Small intestine (tissue), 7 donors: Measurements from ENCODE around the gene MTCL1. TPM values are rescaled to one million over a fixed set of nuclear protein-coding genes. Genes with fewer than 3 reads are reported as not detected.
A peak's percentile ranks its signal among the peaks of the same experiment; 100 is the strongest.

Experiments used
- DNase-seq, 2 donors: peaks; one replicate each; pipeline versions ENCODE4 v3.0.0 to v3.0.0-alpha.2; 2013
- FAIRE-seq: peaks from 2 replicates; lab custom pipeline; 2012; peaks lifted over from hg19 to GRCh38; lab: Jason Lieb, UNC
- H3K27ac ChIP-seq, 3 donors: one replicate each; pipeline ENCODE4 v1.5.1; 2013; ENCODE audit warnings: low read length in 2 of 3, mild to moderate bottlenecking in 2 of 3, control low read depth in 1 of 3, inconsistent platforms in 1 of 3, low read depth in 1 of 3, moderate library complexity in 1 of 3
- H3K27me3 ChIP-seq, 3 donors: one replicate each; pipeline ENCODE4 v1.6.1; 2013; ENCODE audit warnings: low read length in 3 of 3, inconsistent platforms in 1 of 3; ENCODE audit not compliant: control insufficient read depth in 3 of 3, insufficient read depth in 3 of 3
- H3K36me3 ChIP-seq, 3 donors: one replicate each; pipeline ENCODE4 v1.6.1; 2013; ENCODE audit warnings: low read length in 3 of 3, inconsistent platforms in 1 of 3, low read depth in 1 of 3, mild to moderate bottlenecking in 1 of 3, moderate library complexity in 1 of 3; ENCODE audit not compliant: control insufficient read depth in 3 of 3, insufficient read depth in 2 of 3
- H3K4me1 ChIP-seq, 3 donors: one replicate each; pipeline ENCODE4 v1.6.1; 2013; ENCODE audit warnings: low read length in 2 of 3, inconsistent platforms in 1 of 3, low read depth in 1 of 3, mild to moderate bottlenecking in 1 of 3, moderate library complexity in 1 of 3; ENCODE audit not compliant: control insufficient read depth in 3 of 3, insufficient read depth in 2 of 3
- H3K4me3 ChIP-seq, 3 donors: one replicate each; pipeline ENCODE4 v1.5.1; 2013; ENCODE audit warnings: low read length in 3 of 3, control low read depth in 1 of 3, inconsistent platforms in 1 of 3, low read depth in 1 of 3, mild to moderate bottlenecking in 1 of 3, moderate library complexity in 1 of 3
- H3K9me3 ChIP-seq, 2 donors: one replicate each; pipeline ENCODE4 v1.6.1; 2013; ENCODE audit warnings: low read depth in 1 of 2, low read length in 1 of 2; ENCODE audit not compliant: control insufficient read depth in 2 of 2, insufficient read depth in 1 of 2
- WGBS, 3 donors: extraction: QIAGEN DNeasy Blood & Tissue Kit; methylation state at CpG; one replicate each; pipeline ENCODE4 v1.1.7; 2013; 5-methylcytosine and 5-hydroxymethylcytosine counted together
- polyA plus RNA-seq, 4 donors: library from polyadenylated mRNA; stranded (reverse) in 3 of 4; unstranded in 1 of 4; fragments of 200-250 nt in 3 of 4; fragments of 120-200 nt in 1 of 4; gene quantifications; one replicate each; pipeline versions ENCODE4 v1.2.1 to v1.2.3, GENCODE V29; 2013
- donor health status: healthy with polysubstance abuse.
- donor health status: control.
- donor health status: control.
- donor health status: Bipolar disorder and iron deficiency.
- donor health status: healthy.

Gene MTCL1
- polyA plus RNA-seq, 4 donors = 2.5 to 12.4 (median 6.0) TPM

DNA sequence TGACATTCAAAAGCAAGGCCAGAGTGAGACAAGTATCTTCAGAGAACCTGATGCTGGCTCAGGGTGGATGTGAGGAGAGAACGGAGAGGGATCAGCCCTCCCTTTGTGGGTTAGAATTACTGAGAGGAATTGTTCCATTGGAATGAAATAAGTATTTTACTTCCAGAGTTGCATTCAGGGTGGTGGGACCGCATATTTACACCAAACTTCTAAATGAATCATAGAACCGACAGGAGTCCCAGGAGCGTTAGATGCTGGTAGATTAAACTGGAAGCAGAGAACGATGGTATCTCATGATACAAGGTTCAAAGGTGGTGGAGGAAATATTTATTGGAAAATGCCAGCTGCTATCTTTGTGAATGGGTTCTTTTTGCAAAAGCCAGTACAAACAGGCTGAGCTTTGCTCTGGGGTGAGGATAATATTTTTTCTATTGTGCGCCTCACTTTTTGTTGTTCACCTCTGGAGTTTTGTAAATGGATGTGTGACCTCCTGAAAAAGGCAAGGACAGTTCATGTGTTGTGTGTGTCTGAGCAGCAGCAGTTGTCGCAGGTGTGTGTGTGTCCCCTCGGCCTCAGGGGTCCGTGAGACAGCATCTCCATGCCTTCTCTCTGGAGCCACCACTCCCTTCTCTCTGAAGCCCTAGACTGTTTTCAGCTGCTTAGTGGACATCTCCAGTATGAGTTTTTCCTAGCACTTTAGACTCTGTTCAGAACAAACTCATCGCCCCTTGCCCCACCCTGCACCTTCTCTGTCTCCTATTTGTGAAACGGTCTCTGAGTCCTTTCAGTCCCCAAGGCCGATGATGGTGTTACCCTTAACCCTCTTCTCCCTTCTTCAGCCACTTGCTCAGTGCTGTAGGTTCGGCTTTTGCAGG is 17.8 kb downstream of the MTCL1 start:
- H3K27me3 ChIP-seq = no peaks in the 10 kb centered on the region
- peaks cover 0 to 9% (median 0%) of the 10 kb centered on the region in 3 donors for H3K36me3 ChIP-seq
- FAIRE-seq = no peak
- peak overlapping the region in 2 of 3 donors; percentile 59 to 94 for H3K27ac ChIP-seq
- WGBS, 3 donors = 16 to 69% (median 40%) methylated on average over 13 of the region's 13 CpGs
- peaks cover 0 to 44% (median 12%) of the 10 kb centered on the region in 3 donors for H3K4me1 ChIP-seq
- DNase-seq = peak; percentile 50 to 77
- no peak overlapping the region for H3K4me3 ChIP-seq
- no peaks in the 10 kb centered on the region for H3K9me3 ChIP-seq

DNA sequence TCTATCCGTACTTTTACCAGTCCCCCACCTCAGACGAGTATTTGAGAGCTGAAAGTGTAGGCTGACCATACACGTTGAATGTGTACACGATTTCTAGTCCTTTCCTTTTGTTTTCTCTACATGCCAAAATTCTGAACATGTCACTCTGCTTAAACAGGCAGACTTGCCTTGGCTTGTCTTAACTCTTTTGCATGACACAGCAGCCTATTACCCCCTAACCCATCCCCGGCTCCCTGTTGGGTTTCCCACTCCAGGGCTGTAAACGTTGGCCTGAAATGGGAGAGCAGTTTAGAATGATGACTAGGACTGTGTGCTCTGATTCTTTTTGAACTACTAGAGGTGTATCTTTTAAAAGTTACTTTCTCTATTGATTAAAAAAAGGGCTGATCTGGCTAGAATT is 19.1 kb downstream of the MTCL1 start:
- no peaks in the 10 kb centered on the region for H3K27me3 ChIP-seq
- H3K4me3 ChIP-seq = no peak overlapping the region
- FAIRE-seq = no peak
- peaks cover 0 to 9% (median 0%) of the 10 kb centered on the region in 3 donors for H3K36me3 ChIP-seq
- no peak for DNase-seq
- peaks cover 0 to 35% (median 8%) of the 10 kb centered on the region in 3 donors for H3K4me1 ChIP-seq
- 75 to 91% (median 82%) methylated on average over 6 of the region's 6 CpGs for WGBS, 3 donors
- H3K9me3 ChIP-seq = no peaks in the 10 kb centered on the region
- H3K27ac ChIP-seq = no peak overlapping the region

GRCh38 chr18:8726281-8726680 is 20.9 kb downstream of the MTCL1 start:
- FAIRE-seq (no peak), DNase-seq (no peak)
- H3K4me3 ChIP-seq = no peak overlapping the region
- peaks cover 0 to 27% (median 9%) of the 10 kb centered on the region in 3 donors for H3K4me1 ChIP-seq
- H3K36me3 ChIP-seq = peaks cover 0 to 4% (median 0%) of the 10 kb centered on the region in 3 donors
- no peaks in the 10 kb centered on the region for H3K9me3 ChIP-seq
- H3K27me3 ChIP-seq = no peaks in the 10 kb centered on the region
- 91 to 97% (median 96%) methylated on average over 4 to 17 of the region's 17 CpGs for WGBS, 3 donors
- no peak overlapping the region for H3K27ac ChIP-seq

DNA sequence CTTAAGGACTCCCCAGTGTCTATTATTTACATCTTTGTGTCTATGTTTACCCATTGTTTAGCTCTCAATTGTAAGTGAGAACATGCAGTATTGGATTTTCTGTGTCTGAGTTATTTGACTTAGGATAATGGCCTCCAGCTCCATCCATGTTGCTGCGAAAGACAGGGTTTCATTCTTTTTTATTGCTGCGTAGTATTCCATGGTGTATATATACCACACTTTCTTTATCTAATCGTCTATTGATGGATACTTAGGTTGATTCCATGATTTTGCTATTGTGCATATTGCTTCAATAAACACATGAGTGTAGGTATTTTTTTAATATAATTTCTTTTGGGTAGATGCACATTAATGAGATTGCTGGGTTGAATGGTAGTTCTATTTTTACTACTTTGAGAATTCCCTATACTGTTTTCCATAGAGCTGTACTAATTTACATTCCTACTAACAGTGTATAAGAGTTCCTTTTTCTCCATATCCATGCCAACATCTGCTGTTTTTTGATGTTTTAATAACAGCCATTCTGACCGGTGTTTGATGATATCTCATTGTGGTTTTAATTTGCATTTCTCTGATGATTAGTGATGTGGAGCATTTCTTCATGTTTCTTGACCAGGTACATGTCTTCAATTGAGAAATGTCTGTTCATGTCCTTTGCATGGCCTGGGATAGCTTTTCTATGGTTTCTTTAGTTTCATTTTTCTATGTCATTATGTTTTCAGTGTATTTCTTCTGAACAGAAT is 21.8 kb downstream of the MTCL1 start:
- DNase-seq = no peak
- H3K27me3 ChIP-seq = no peaks in the 10 kb centered on the region
- H3K9me3 ChIP-seq = no peaks in the 10 kb centered on the region
- H3K36me3 ChIP-seq = no peaks in the 10 kb centered on the region
- no peak overlapping the region for H3K27ac ChIP-seq
- 92 to 94% (median 93%) methylated on average over 4 of the region's 4 CpGs for WGBS, 3 donors
- no peak overlapping the region for H3K4me3 ChIP-seq
- FAIRE-seq = no peak
- peaks cover 0 to 18% (median 8%) of the 10 kb centered on the region in 3 donors for H3K4me1 ChIP-seq

DNA sequence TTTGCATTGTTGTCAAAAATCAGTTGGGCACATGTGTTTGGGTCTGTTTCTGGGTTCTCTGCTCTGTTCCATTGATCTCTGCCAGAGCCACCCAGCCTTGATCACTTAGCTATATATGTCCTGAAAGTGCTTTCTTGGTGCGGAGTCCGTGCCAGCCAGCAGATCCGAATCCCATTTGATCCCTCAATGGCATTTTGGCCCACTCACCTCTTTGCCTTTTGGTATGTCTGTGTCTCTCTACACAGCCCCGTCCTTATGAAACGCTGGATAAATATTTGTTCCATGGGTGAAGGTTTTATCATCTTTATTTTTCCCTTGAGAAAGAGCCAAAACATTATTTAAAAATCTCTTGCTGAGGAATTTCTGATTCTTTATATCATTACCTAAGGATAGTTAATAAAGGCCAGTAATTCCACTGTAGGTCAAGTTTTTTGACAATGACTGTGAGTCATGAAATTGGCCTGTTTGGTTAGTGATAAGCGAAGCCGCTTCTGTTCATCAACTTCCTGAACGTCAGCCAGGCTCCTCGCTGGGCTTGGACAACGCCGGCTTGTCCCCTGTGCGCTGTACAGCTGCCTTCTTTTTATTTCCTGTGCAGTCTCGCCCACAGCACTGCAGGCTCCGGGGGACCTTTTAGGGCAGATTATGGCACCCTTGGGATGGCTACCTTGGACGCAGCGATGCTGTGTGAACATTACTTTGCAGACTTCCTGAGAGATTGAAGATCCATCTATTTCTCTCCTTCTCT is 24.9 kb downstream of the MTCL1 start:
- Histone ChIP-seq H3K27ac (peak overlapping the region in 1 of 3 donors; percentile 61), H3K4me3 (no peak overlapping the region), H3K36me3 (no peaks in the 10 kb centered on the region), H3K9me3 (no peaks in the 10 kb centered on the region), H3K4me1 (peaks cover 0 to 8% (median 4%) of the 10 kb centered on the region in 3 donors), H3K27me3 (peaks cover 0 to 2% (median 0%) of the 10 kb centered on the region in 3 donors)
- FAIRE-seq (no peak), DNase-seq (peak; percentile 69 to 80)
- WGBS, 3 donors = 16 to 29% (median 26%) methylated on average over 16 of the region's 16 CpGs

DNA sequence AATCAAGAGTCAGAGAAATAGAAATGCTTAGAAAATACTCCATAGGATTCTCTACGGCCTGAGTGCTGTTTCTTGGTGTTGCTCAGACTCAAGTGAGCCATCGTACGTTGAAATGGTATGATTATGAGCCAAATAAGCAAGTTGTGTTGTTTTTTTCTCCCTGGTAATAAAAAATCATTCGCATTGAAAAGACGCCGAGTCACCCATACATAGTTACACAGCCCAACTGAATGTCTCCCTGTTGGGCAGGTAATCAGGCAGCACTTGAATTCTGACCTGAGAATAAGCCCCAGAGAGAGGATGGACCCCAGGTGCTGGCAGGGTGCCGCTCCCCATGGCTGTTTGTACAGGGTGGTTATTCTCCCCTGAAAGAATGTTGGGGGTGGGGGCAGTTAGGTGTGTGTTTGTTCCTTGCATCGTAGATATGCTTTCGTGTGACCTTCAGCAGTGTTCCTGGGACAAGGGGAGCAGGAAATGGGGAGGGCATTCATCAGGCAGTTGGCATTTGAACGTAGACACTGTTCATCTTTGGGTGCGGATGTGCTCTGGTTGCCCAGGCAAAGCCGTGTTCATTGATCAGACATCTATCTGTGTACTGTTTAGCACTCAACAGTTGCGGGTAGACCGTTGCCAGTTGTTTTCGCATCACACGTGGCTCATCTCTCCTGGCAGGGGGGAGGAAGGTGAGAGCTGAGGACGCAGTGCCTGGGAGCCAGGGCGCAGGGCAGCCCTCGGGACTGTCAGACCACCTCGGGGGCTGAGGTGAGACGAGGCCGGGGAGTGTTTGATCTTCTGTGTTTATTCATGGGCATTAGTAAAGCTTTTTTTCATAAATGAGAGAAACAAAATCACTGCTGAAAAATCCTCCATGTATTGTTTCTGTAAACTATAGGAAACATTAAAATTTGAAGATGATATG is 27.3 kb downstream of the MTCL1 start:
- Histone ChIP-seq H3K9me3 (no peaks in the 10 kb centered on the region), H3K27ac (no peak overlapping the region), H3K4me1 (peaks cover 0 to 8% (median 4%) of the 10 kb centered on the region in 3 donors), H3K27me3 (peaks cover 0 to 4% (median 0%) of the 10 kb centered on the region in 3 donors), H3K36me3 (no peaks in the 10 kb centered on the region), H3K4me3 (no peak overlapping the region)
- 89 to 93% (median 90%) methylated on average over 22 of the region's 22 CpGs for WGBS, 3 donors
- no peak for FAIRE-seq
- no peak for DNase-seq

- H3K9me3 ChIP-seq = no peaks in the 10 kb centered on the region
- H3K4me1 ChIP-seq = peaks cover 0 to 8% (median 4%) of the 10 kb centered on the region in 3 donors
- WGBS, 3 donors = 92 to 97% (median 94%) methylated on average over 5 of the region's 5 CpGs
- peaks cover 0 to 4% (median 0%) of the 10 kb centered on the region in 3 donors for H3K27me3 ChIP-seq
- DNase-seq = no peak
- FAIRE-seq = no peak
- H3K36me3 ChIP-seq = no peaks in the 10 kb centered on the region
- no peak overlapping the region for H3K4me3 ChIP-seq
- no peak overlapping the region for H3K27ac ChIP-seq
Observed at GRCh38 chr18:8734496-8734895, 29.1 kb downstream of the MTCL1 start.
